K562 (cell line): ENCODE results near the gene BAIAP2. TPM values are rescaled to one million over a fixed set of nuclear protein-coding genes. Genes with fewer than 3 reads are reported as not detected.
A peak's percentile ranks its signal among the peaks of the same experiment; 100 is the strongest.

Experiments used
- BRF1 ChIP-seq: IDR thresholded peaks from 3 replicates; pipeline ENCODE4 v1.6.1; 2011; ENCODE audit warnings: borderline replicate concordance, mild to moderate bottlenecking; ENCODE audit not compliant: insufficient read length; ENCODE audit errors: extremely low read depth
- CBFA2T2 ChIP-seq: fragments of 450-650 bp; conservative IDR thresholded peaks from 2 replicates; pipeline ENCODE4 v1.6.1; 2017; ENCODE audit warnings: mild to moderate bottlenecking
- CREM ChIP-seq: IDR thresholded peaks from 2 replicates; pipeline ENCODE4 v1.6.1; 2014; ENCODE audit warnings: antibody characterized with exemption, low read depth
- ERF ChIP-seq: fragments of 450-650 bp; formaldehyde crosslinking; IDR thresholded peaks from 2 replicates; pipeline ENCODE4 v1.4.0; 2020; ENCODE audit warnings: mild to moderate bottlenecking, mixed read lengths
- HDAC1 ChIP-seq, 2 experiments: fragments of 450-650 bp; IDR thresholded peaks; 2 replicates each; pipeline ENCODE4 v1.6.1; 2016 to 2017; ENCODE audit warnings: inconsistent platforms in 1 of 2, mild to moderate bottlenecking in 1 of 2, moderate library complexity in 1 of 2
- KDM5B ChIP-seq: fragments of 200-600 bp; sonication (generic); IDR thresholded peaks from 2 replicates; pipeline ENCODE4 v1.6.1; 2012; ENCODE audit warnings: low read depth, mild to moderate bottlenecking, moderate library complexity, low read length, control low read depth, inconsistent platforms; ENCODE audit not compliant: insufficient replicate concordance
- NFYB ChIP-seq: IDR thresholded peaks from 2 replicates; pipeline ENCODE4 v1.6.1; 2011; ENCODE audit warnings: mild to moderate bottlenecking, moderate library complexity; ENCODE audit not compliant: insufficient read length; ENCODE audit errors: extremely low read depth
- TAL1 ChIP-seq: fragments of 450-650 bp; IDR thresholded peaks from 2 replicates; pipeline ENCODE4 v1.6.1; 2016; ENCODE audit warnings: mild to moderate bottlenecking
- YY1 ChIP-seq, 3 experiments: IDR thresholded peaks; 2 replicates each; pipeline ENCODE4 v1.6.1; 2011; ENCODE audit warnings: low read length in 2 of 3, mild to moderate bottlenecking in 2 of 3, moderate library complexity in 2 of 3, borderline replicate concordance in 1 of 3, control low read depth in 1 of 3, low read depth in 1 of 3; ENCODE audit not compliant: insufficient read depth in 3 of 3, insufficient replicate concordance in 2 of 3, control insufficient read depth in 1 of 3, insufficient read length in 1 of 3; ENCODE audit errors: extremely low read depth in 1 of 3
- polyA plus RNA-seq, 8 experiments: library from polyadenylated mRNA; depleted of rRNA in 4 of 8; stranded (reverse) in 5 of 8; unstranded in 3 of 8; fragments of >200 nt; fragmentation: Nextera tagmentation in 2 of 8; fragmentation: Illumina TruSeq in 1 of 8; extraction: Ambion mirVana in 2 of 8; extraction: Trizol in 1 of 8; gene quantifications; 2 replicates each; pipeline versions ENCODE4 v1.2.1 to v1.2.3, GENCODE V29; 2011 to 2014; ENCODE audit warnings: inconsistent platforms in 1 of 8, missing spikeins in 1 of 8
- total RNA-seq, 7 experiments: library from RNA; depleted of rRNA in 6 of 7; stranded (reverse); fragments of >200 nt in 6 of 7; fragmentation: Illumina TruSeq in 2 of 7; extraction: Trizol in 2 of 7; gene quantifications; 2 replicates each; pipeline versions ENCODE4 v1.2.1 to v1.2.3, GENCODE V29; 2011 to 2021; ENCODE audit warnings: low replicate concordance in 1 of 7
- TF ChIP-seq, protein P1 (sequence below), 2 experiments: fragments of 450-650 bp in 1 of 2; sonication (generic) in 1 of 2; formaldehyde crosslinking in 1 of 2; IDR thresholded peaks; 2 replicates each; pipeline versions ENCODE4 v1.7.1 to v1.9.0; 2016 to 2022; ENCODE audit warnings: inconsistent platforms in 1 of 2, mild to moderate bottlenecking in 1 of 2, missing genetic modification reagents in 1 of 2
- TF ChIP-seq, protein P2 (sequence below): IDR thresholded peaks from 2 replicates; pipeline ENCODE4 v1.6.1; 2011; ENCODE audit warnings: borderline replicate concordance, low read depth, mild to moderate bottlenecking, moderate library complexity, low read length; ENCODE audit not compliant: insufficient read depth, poor library complexity, severe bottlenecking
- TF ChIP-seq, protein P3 (sequence below): fragments of 450-650 bp; formaldehyde crosslinking; IDR thresholded peaks from 2 replicates; pipeline ENCODE4 v1.4.0; 2022; ENCODE audit warnings: mild to moderate bottlenecking, moderate library complexity
- TF ChIP-seq, protein P4 (sequence below): IDR thresholded peaks from 2 replicates; pipeline ENCODE4 v1.6.1; 2016; ENCODE audit warnings: missing genetic modification characterization, missing compliant biosample characterization

Gene BAIAP2
- total and polyA plus RNA-seq, 9 of the 15 experiments (the other 6 are each of a cell fraction or from before 2014, with no cell fraction given), result 2.3 to 51.6 (median 18.4) TPM

DNA sequence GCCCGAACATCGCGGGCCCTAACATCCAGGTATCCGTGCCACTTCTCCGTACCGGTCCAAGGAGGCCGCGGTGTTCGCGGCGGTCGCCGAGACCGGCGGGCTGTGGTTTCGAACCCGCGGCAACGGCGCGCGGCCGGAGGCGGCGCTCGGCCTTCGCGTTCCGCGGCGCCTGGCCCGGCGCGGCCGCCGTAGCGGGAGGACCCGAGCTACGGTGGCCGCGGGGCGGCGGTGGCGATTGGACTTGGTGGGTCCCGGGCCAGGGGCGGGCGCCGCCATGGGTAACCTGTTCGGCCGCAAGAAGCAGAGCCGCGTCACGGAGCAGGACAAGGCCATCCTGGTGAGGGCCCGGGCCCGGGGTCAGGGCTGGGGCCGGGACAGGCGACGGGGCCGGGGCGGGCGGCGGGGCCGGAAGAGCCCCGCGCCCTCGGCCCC lies 43.3 kb upstream of the BAIAP2 start, which contains the start of gene CHMP6 (continued):
- TF ChIP-seq, protein P1, sequence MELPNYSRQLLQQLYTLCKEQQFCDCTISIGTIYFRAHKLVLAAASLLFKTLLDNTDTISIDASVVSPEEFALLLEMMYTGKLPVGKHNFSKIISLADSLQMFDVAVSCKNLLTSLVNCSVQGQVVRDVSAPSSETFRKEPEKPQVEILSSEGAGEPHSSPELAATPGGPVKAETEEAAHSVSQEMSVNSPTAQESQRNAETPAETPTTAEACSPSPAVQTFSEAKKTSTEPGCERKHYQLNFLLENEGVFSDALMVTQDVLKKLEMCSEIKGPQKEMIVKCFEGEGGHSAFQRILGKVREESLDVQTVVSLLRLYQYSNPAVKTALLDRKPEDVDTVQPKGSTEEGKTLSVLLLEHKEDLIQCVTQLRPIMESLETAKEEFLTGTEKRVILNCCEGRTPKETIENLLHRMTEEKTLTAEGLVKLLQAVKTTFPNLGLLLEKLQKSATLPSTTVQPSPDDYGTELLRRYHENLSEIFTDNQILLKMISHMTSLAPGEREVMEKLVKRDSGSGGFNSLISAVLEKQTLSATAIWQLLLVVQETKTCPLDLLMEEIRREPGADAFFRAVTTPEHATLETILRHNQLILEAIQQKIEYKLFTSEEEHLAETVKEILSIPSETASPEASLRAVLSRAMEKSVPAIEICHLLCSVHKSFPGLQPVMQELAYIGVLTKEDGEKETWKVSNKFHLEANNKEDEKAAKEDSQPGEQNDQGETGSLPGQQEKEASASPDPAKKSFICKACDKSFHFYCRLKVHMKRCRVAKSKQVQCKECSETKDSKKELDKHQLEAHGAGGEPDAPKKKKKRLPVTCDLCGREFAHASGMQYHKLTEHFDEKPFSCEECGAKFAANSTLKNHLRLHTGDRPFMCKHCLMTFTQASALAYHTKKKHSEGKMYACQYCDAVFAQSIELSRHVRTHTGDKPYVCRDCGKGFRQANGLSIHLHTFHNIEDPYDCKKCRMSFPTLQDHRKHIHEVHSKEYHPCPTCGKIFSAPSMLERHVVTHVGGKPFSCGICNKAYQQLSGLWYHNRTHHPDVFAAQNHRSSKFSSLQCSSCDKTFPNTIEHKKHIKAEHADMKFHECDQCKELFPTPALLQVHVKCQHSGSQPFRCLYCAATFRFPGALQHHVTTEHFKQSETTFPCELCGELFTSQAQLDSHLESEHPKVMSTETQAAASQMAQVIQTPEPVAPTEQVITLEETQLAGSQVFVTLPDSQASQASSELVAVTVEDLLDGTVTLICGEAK (IDR thresholded peaks at IDR 0.05), result no peak
- TF ChIP-seq, protein P1 (CRISPR knock-in tag; IDR thresholded peaks at IDR 0.05), result no peak
- TF ChIP-seq HDAC1 (IDR thresholded peaks at IDR 0.05), result no peak
- TF ChIP-seq, protein P2, sequence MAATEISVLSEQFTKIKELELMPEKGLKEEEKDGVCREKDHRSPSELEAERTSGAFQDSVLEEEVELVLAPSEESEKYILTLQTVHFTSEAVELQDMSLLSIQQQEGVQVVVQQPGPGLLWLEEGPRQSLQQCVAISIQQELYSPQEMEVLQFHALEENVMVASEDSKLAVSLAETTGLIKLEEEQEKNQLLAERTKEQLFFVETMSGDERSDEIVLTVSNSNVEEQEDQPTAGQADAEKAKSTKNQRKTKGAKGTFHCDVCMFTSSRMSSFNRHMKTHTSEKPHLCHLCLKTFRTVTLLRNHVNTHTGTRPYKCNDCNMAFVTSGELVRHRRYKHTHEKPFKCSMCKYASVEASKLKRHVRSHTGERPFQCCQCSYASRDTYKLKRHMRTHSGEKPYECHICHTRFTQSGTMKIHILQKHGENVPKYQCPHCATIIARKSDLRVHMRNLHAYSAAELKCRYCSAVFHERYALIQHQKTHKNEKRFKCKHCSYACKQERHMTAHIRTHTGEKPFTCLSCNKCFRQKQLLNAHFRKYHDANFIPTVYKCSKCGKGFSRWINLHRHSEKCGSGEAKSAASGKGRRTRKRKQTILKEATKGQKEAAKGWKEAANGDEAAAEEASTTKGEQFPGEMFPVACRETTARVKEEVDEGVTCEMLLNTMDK, result no peak
- TF ChIP-seq BRF1, result no peak
- no peak for TF ChIP-seq CBFA2T2
- peak; percentile 17; the same call in 1 of the 2 replicates for TF ChIP-seq CREM
- TF ChIP-seq, protein P3, sequence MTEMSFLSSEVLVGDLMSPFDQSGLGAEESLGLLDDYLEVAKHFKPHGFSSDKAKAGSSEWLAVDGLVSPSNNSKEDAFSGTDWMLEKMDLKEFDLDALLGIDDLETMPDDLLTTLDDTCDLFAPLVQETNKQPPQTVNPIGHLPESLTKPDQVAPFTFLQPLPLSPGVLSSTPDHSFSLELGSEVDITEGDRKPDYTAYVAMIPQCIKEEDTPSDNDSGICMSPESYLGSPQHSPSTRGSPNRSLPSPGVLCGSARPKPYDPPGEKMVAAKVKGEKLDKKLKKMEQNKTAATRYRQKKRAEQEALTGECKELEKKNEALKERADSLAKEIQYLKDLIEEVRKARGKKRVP (CRISPR knock-in tag), result no peak
- TF ChIP-seq KDM5B, result no peak
- no peak for TF ChIP-seq NFYB
- no peak for TF ChIP-seq TAL1
- TF ChIP-seq ERF (CRISPR knock-in tag), result no peak; the same call in 1 of the 2 replicates
- peak in 2 of 3 experiments; percentile 76 to 80 for TF ChIP-seq YY1 (IDR thresholded peaks at IDR 0.05; ENCODE audit: borderline replicate concordance in 1 of 3, control insufficient read depth in 1 of 3, extremely low read depth in 1 of 3, insufficient read depth in 3 of 3, insufficient read length in 1 of 3, insufficient replicate concordance in 2 of 3, low read depth in 1 of 3, low read length in 2 of 3)
- TF ChIP-seq, protein P4, sequence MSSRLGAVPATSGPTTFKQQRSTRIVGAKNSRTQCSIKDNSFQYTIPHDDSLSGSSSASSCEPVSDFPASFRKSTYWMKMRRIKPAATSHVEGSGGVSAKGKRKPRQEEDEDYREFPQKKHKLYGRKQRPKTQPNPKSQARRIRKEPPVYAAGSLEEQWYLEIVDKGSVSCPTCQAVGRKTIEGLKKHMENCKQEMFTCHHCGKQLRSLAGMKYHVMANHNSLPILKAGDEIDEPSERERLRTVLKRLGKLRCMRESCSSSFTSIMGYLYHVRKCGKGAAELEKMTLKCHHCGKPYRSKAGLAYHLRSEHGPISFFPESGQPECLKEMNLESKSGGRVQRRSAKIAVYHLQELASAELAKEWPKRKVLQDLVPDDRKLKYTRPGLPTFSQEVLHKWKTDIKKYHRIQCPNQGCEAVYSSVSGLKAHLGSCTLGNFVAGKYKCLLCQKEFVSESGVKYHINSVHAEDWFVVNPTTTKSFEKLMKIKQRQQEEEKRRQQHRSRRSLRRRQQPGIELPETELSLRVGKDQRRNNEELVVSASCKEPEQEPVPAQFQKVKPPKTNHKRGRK, result no peak
